ENCODE measurements around the gene FNBP1.

FNBP1 gene

GRCh38 chr9:130027533-130028365 is 15.2 kb downstream of the FNBP1 start:
- H3K4me3 ChIP-seq (ENCODE audit: low read depth, low read length) = no peak overlapping the region
- POLR2A ChIA-PET = interaction anchor here (1.8 kb wide), 1 partner anchor 15 kb away, joined by 8 read pairs; the partner anchor contains the start of gene FNBP1
- no peaks in the 10 kb centered on the region for H3K9me3 ChIP-seq (ENCODE audit: control insufficient read depth, insufficient read depth, low read depth, low read length)
- CTCF ChIA-PET = interaction anchor here (0.6 to 1.3 kb wide), 6 partner anchors 10 to 142 kb away, joined by 3 to 7 read pairs (median 4); no protein-coding TSS in a partner anchor
- H3K4me1 ChIP-seq (ENCODE audit: control insufficient read depth, insufficient read depth, low read length) = no peaks in the 10 kb centered on the region; the same call in 1 of the 2 replicates
- H3K36me3 ChIP-seq (ENCODE audit: control insufficient read depth in 2 of 2, insufficient read depth in 1 of 2, low read length in 2 of 2) = no peaks in the 10 kb centered on the region
- TF ChIP-seq ZNF2 (tag by site-specific recombination; IDR thresholded peaks at IDR 0.05) (no peak), GLI4 (tag by site-specific recombination; IDR thresholded peaks at IDR 0.05) (no peak), ZNF280D (tag by site-specific recombination; IDR thresholded peaks at IDR 0.05) (no peak), WT1 (tag by site-specific recombination; IDR thresholded peaks at IDR 0.05) (no peak), BCL6B (tag by site-specific recombination; IDR thresholded peaks at IDR 0.05) (no peak), KLF1 (tag by site-specific recombination; IDR thresholded peaks at IDR 0.05) (no peak), KLF9 (tag by site-specific recombination; IDR thresholded peaks at IDR 0.05; ENCODE audit: low read depth) (no peak), ZBTB10 (tag by site-specific recombination; IDR thresholded peaks at IDR 0.05) (no peak), ZNF501 (tag by site-specific recombination; IDR thresholded peaks at IDR 0.05) (no peak), ZNF449 (tag by site-specific recombination; IDR thresholded peaks at IDR 0.05) (no peak), ZNF354C (tag by site-specific recombination; IDR thresholded peaks at IDR 0.05; ENCODE audit: borderline replicate concordance, low read depth) (no peak), ZBTB1 (tag by site-specific recombination; IDR thresholded peaks at IDR 0.05) (no peak), ZNF707 (tag by site-specific recombination; IDR thresholded peaks at IDR 0.05) (no peak), BCL11A (tag by site-specific recombination; IDR thresholded peaks at IDR 0.05; ENCODE audit: low read depth) (no peak), YY1 (tag by site-specific recombination; IDR thresholded peaks at IDR 0.05) (no peak), ZBTB49 (tag by site-specific recombination; IDR thresholded peaks at IDR 0.05; ENCODE audit: low read depth) (no peak), ZNF211 (tag by site-specific recombination; IDR thresholded peaks at IDR 0.05; ENCODE audit: low read depth) (no peak), TRIM28 (IDR thresholded peaks at IDR 0.05; ENCODE audit: borderline replicate concordance, low read length) (no peak)
- no peak overlapping the region for H3K27ac ChIP-seq (ENCODE audit: extremely low read depth, low read depth, low read length)
